ENCODE data around the gene PRX.
"Not testable (repeated sequence)": the region's sequence is repeated elsewhere in the genome, so short reads cannot be mapped to it uniquely, and the experiment has no call there.

The PRX gene

GRCh38 chr19:40433391-40434216, 20.4 kb upstream of the PRX start:
- DNase-seq (ENCODE audit: low read depth): peak; percentile 64

DNA sequence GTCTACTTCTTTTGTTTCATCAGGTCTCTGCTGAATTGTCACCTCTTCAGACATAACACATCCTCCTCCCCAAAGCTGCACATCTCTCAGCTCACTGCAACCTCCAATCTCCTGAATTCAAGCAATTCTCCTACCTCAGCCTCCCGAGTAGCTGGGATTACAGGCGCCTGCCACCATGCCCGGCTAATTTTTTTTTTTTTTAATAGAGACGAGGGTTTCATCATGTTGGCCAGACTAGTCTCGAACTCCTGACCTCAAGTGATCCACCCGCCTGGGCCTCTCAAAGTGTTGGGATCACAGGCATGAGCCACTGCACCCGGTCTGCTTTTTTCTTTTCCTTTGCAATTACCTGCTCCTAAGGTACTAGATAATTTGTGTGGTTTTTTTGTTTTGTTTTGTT, 19.6 kb upstream of the PRX start:
- not testable (repeated sequence) for DNase-seq (ENCODE audit: low read depth)

- no peak for DNase-seq (ENCODE audit: low read depth)
These were observed 18.5 kb upstream of the PRX start for GRCh38 chr19:40431698-40432097.

GRCh38 chr19:40430242-40430641, 17.1 kb upstream of the PRX start:
- DNase-seq (ENCODE audit: low read depth): not testable (repeated sequence)

- DNase-seq (ENCODE audit: low read depth): not testable (repeated sequence)
These were observed 15.0 kb upstream of the PRX start for GRCh38 chr19:40428197-40428596.

- peak; percentile 97 for DNase-seq (ENCODE audit: low read depth)
These were observed 12.5 kb upstream of the PRX start, which contains the start of gene SERTAD1 for GRCh38 chr19:40425450-40426287. SERTAD1 (minus strand) TSS chr19:40425992; CDS start chr19:40423546, 2,446 bp downstream.

- no peak for DNase-seq (ENCODE audit: low read depth)
These were observed 11.7 kb upstream of the PRX start for GRCh38 chr19:40424637-40425449.

DNA sequence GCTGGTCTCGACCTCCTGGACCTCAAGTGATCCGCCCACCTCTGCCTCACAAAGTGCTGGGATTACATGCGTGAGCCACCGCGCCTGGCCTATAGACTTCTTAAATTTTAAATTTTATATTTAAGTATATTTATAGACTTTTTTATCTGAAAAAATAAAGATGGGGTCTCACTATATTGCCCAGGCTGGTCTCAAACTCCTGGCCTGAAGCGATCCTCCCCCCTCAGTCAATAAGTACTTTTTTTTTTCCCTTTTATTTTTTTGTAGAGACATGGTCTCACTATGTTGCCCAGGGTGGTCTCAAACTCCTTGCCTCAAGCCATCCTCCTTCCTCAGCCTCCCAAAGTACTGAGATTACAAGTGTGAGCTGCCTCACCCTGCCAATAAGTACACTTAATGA, 10.8 kb upstream of the PRX start:
- DNase-seq (ENCODE audit: low read depth): no peak

DNA sequence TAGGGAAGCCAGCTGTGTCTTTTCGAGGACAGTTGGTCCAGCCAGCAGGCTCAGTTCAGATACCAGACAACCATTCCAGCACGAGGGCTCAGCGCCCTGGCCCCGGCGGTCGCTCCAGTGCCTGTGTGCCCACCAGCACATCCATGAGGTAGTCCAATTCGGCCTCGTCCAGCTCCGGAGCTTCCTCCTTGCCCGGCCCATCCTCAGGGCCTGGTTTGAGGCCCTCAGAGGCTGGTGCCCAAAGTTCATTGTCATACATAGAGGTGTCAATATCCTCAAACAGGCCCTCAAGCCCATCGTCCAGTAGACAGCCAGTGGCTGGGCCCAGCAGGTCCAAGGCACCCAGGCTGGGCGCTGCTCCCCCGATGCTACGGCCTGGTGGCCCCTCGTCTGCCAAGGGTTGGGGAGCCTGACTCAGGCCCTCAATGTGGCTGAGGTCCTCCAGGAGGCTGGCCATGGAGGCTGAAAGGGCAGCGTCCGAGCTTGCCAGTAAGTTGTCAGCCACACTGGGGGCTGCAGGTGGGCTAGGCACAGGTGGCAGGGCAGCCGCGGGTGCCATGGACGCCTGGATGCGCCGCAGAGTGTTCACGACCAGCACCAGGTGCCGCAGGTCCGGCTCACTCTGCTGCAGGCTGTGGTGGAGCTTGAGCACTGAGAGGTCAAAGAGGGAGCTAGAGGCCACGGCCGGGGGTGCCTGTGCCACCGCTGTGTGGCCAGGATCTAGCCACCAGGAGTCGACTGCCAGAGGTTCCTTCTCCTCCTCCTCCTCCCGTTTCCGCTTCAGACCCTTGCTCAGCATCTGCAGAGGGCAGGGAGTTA, 9.8 kb upstream of the PRX start:
- no peak for DNase-seq (ENCODE audit: low read depth)

GRCh38 chr19:40421993-40422747, 9.0 kb upstream of the PRX start:
- no peak for DNase-seq (ENCODE audit: low read depth)

DNA sequence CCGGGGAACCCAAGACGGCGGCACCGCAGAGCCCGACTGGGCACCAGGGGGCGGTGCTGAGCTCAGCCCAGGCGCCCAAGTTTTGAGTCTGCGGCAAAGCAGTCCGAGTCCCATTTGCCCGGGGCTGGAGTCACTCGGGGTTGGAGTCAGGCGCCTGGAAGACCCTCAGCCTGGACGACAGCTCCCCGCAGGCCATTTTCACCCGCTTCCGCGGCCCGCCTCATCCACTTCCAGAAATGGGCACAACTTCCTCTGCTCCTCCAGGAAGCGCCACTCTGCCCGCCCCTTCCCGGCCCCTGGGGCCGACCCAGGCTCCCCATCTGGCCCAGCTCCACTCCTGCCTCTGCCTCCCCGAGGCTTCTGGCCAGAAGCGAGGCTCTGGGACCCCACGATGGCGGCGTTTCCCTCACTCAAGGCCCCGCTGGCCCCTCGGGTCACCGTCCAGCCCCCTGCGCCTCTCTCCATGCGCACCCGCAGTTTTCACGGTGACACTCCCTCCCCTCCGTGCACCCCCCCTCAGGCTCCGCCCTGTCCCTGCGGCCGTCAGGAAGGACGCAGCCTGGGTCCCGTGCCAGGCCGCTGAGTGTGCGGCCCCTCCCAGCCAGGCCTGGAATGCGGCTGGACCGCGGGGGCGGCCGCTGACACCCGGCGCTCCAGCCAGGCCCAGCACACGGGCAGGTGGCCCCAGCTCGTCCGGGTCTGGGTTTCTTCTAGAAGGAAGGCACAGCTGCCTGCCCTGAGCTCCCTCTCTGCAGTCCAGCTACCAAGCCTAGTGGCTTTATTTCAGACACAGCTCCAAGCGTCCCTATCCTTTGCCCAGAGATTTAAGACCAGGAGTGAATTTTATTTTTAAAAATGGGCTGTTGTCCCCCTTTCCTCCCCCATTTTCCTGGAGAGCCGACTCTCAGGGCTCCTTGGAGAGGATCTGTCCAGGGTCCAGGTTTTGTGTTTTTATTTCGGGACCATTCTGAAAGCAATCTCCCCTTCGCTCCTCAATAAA, 7.9 kb upstream of the PRX start:
- no peak for DNase-seq (ENCODE audit: low read depth)

GRCh38 chr19:40420451-40420765, 7.2 kb upstream of the PRX start:
- DNase-seq (ENCODE audit: low read depth): no peak

- DNase-seq (ENCODE audit: low read depth): no peak
These were observed 6.6 kb upstream of the PRX start for GRCh38 chr19:40419780-40420179.

DNA sequence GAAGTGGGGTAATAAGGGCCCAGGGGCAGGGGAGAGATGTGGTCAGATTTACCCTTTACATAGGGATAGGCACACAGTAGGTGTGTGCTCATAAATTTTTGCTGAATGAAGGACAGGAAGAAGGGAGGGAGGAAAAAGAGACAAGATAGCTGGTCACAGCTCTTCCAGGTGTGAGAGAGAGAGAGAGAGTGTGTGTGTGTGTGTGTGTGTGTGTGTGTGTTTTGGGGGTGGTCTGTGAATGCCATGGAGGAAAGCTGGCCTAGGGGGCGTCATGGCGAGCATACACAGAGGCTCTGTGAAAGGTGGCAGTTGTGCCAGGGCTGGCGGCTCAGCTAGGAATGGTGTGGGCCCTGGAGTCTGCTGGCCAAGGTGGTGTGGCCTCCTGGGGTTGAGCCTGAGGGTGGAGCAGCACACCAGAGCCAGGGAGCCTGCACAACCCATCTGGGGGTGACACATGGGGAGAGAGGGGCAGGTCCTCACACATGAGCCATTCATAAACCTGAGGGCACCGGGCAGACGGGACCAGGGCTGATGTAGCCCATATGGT, 6.0 kb upstream of the PRX start:
- no peak for DNase-seq (ENCODE audit: low read depth)

DNA sequence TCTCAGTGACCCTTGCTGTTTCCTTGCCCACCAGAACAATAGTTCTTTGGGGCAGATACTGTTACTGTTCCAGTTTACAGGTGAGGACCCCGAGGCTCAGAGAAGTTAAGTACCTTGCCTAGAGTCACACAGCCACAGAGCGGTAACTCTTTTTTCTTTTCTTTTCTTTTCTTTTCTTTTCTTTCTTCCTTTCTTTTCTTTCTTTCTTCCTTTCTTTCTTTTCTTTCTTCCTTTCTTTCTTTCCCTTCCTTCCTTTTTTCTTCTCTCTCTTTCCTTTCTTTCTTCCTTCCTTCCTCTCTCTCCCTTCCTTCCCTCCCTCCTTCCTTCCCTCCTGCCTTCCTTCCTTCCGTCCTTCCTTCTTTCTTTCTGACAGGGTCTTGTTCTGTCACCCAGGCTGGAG, 4.9 kb upstream of the PRX start:
- no peak for DNase-seq (ENCODE audit: low read depth)

DNA sequence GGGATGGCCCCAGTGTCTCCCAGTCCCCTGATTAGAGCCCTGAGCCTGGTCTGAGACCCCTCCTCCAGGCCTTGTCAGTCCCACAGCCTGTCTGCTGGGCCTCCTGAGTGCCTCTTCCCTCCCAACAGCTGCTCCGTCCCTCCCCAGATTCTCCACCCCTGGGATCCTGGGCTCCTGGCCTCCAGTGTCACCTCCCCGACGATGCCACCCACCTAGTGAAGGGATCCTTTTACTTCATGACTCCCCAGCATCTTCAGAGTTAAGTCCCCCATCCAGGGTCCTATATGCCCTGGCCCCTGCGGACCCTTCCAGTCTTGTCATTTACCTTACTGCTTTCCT, 4.4 kb upstream of the PRX start:
- DNase-seq (ENCODE audit: low read depth): no peak

GRCh38 chr19:40416918-40417642, 3.9 kb upstream of the PRX start:
- DNase-seq (ENCODE audit: low read depth): peak; percentile 94

DNA sequence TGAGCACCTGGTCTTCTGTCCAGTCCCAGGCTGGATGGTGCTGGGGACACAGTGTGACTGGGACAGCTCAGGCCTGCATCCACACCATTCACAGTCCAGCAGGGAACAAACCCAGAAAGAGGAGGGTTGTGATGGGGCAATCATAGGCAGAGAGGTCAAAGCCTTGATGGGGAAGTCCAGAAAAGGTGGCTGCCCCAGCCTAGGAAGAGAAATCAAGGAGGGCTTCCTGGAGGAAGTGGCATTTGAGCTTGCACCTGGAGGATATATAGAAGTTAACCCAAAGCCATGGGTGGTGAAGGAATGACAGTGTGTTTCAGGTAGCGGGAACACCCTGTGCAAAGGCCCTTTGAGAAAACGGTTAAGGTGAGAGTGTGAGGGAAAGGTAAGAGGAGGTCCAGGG, 2.6 kb upstream of the PRX start:
- no peak for DNase-seq (ENCODE audit: low read depth)

Data from CMK (cell line).